Measurements from ENCODE around the gene KANSL1. TPM values are rescaled to one million over a fixed set of nuclear protein-coding genes. Genes with fewer than 3 reads are reported as not detected.
A peak's percentile ranks its signal among the peaks of the same experiment; 100 is the strongest.

Gene KANSL1
- total and polyA plus RNA-seq, 10 of the 15 experiments (the other 5 are each of a cell fraction or from before 2014, with no cell fraction given): 4.7 to 60.6 (median 28.0) TPM

DNA sequence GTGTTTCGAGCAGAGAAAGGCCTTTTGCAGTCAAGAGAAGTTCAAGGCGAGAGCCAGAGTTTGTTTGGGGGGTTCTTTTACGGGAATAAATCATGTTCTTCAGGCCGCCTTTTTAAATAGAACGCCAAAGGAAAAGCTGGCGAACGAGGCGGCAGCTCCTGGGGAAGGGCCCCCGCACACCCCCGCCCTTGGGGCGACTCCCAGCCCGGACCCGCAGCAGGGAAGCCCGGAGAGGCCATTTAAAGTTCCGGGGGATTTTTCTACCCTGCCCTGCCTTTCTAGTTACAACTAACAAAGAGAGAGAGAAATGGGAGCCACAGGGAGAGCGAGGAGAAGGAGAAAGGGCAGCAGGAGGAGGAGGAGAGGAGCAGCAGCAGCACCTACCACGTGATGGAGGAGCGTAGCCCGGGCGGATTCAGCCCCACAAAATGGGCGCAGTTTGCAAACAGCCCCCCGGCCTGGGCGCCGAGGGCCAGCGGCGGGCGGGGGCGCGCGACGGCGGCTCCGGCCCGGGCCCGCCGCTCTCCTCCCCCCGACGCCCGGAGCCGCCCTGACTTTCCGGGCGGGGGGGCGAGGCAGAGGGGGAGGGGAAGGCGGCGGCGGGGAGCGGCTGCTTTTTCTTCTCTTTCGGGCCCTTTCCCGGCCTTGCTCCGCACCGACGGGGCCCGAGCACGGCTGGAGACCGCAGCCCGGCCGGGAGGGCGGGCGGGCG lies 634 bp downstream of the KANSL1 start (continued):
- TF ChIP-seq CUX1 (IDR thresholded peaks at IDR 0.05; ENCODE audit: insufficient replicate concordance, low read depth, low read length) (no peak), SREBF1 (IDR thresholded peaks at IDR 0.05; ENCODE audit: low read length) (no peak), POU2F2 (IDR thresholded peaks at IDR 0.05; ENCODE audit: borderline replicate concordance, low read depth, low read length) (peak; percentile 75; the same call in 2 of the 3 replicates), PRDM15 (CRISPR knock-in tag; IDR thresholded peaks at IDR 0.05) (no peak), GATAD2B (conservative IDR thresholded peaks at IDR 0.05; ENCODE audit: low read depth) (no peak), TARDBP (IDR thresholded peaks at IDR 0.05; ENCODE audit: borderline replicate concordance) (no peak), RAD21 (IDR thresholded peaks at IDR 0.05; ENCODE audit: insufficient read depth, low read depth, low read length) (no peak), IKZF2 (IDR thresholded peaks at IDR 0.05) (no peak)
- TF ChIP-seq, protein P1, sequence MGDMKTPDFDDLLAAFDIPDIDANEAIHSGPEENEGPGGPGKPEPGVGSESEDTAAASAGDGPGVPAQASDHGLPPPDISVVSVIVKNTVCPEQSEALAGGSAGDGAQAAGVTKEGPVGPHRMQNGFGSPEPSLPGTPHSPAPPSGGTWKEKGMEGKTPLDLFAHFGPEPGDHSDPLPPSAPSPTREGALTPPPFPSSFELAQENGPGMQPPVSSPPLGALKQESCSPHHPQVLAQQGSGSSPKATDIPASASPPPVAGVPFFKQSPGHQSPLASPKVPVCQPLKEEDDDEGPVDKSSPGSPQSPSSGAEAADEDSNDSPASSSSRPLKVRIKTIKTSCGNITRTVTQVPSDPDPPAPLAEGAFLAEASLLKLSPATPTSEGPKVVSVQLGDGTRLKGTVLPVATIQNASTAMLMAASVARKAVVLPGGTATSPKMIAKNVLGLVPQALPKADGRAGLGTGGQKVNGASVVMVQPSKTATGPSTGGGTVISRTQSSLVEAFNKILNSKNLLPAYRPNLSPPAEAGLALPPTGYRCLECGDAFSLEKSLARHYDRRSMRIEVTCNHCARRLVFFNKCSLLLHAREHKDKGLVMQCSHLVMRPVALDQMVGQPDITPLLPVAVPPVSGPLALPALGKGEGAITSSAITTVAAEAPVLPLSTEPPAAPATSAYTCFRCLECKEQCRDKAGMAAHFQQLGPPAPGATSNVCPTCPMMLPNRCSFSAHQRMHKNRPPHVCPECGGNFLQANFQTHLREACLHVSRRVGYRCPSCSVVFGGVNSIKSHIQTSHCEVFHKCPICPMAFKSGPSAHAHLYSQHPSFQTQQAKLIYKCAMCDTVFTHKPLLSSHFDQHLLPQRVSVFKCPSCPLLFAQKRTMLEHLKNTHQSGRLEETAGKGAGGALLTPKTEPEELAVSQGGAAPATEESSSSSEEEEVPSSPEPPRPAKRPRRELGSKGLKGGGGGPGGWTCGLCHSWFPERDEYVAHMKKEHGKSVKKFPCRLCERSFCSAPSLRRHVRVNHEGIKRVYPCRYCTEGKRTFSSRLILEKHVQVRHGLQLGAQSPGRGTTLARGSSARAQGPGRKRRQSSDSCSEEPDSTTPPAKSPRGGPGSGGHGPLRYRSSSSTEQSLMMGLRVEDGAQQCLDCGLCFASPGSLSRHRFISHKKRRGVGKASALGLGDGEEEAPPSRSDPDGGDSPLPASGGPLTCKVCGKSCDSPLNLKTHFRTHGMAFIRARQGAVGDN (IDR thresholded peaks at IDR 0.05): no peak
- TF ChIP-seq, protein P2, sequence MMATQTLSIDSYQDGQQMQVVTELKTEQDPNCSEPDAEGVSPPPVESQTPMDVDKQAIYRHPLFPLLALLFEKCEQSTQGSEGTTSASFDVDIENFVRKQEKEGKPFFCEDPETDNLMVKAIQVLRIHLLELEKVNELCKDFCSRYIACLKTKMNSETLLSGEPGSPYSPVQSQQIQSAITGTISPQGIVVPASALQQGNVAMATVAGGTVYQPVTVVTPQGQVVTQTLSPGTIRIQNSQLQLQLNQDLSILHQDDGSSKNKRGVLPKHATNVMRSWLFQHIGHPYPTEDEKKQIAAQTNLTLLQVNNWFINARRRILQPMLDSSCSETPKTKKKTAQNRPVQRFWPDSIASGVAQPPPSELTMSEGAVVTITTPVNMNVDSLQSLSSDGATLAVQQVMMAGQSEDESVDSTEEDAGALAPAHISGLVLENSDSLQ (IDR thresholded peaks at IDR 0.05): peak; percentile 36; the same call in 1 of the 2 replicates
- TF ChIP-seq, protein P3, sequence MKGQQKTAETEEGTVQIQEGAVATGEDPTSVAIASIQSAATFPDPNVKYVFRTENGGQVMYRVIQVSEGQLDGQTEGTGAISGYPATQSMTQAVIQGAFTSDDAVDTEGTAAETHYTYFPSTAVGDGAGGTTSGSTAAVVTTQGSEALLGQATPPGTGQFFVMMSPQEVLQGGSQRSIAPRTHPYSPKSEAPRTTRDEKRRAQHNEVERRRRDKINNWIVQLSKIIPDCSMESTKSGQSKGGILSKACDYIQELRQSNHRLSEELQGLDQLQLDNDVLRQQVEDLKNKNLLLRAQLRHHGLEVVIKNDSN (IDR thresholded peaks at IDR 0.05; ENCODE audit: borderline replicate concordance, extremely low read length, insufficient read depth, low read depth, low read length): peak; percentile 87
